ENCODE measurements around the gene JPH3. TPM values are rescaled to one million over a fixed set of nuclear protein-coding genes. Genes with fewer than 3 reads are reported as not detected.

Gene JPH3
- total RNA-seq, 1 experiment from 2014 or later: 32.7 TPM

GRCh38 chr16:87701078-87701460 is 98.8 kb downstream of the JPH3 start:
- Mint-ChIP-seq H3K9me3 (no peaks in the 10 kb centered on the region), H3K27me3 (ENCODE audit: low read depth) (no peaks in the 10 kb centered on the region)
- H3K27ac ChIP-seq (ENCODE audit: insufficient read length, low read depth, low read length): no peak overlapping the region

More at GRCh38 chr16:87701078-87701460, 98.8 kb downstream of the JPH3 start:
- Histone ChIP-seq H2AK5ac (ENCODE audit: insufficient read length, low read length) (no peak overlapping the region), H3K4me2 (ENCODE audit: insufficient read depth, insufficient read length, low read length) (no peak overlapping the region), H3K79me1 (ENCODE audit: insufficient read depth, low read depth, low read length, poor library complexity, severe bottlenecking) (no peaks in the 10 kb centered on the region), H4K8ac (replicated peaks; ENCODE audit: insufficient read length, low read depth, low read length) (no peak overlapping the region), H4K91ac (ENCODE audit: insufficient read length, low read depth, low read length) (no peak overlapping the region), H3K23me2 (ENCODE audit: insufficient read length, low read depth, low read length, poor library complexity, severe bottlenecking) (no peaks in the 10 kb centered on the region), H3K23ac (ENCODE audit: insufficient read length, low read depth, low read length) (no peak overlapping the region), H2BK20ac (ENCODE audit: low read depth, low read length, poor library complexity, severe bottlenecking) (no peak overlapping the region), H3K4ac (ENCODE audit: low read depth, low read length) (no peak overlapping the region), H4K5ac (ENCODE audit: insufficient read length, low read depth, low read length) (no peak overlapping the region), H3K9ac (ENCODE audit: extremely low read depth, insufficient read length, low read length) (no peak overlapping the region), H3K56ac (ENCODE audit: insufficient read length, low read depth, low read length) (no peak overlapping the region), H2BK15ac (ENCODE audit: low read depth, low read length) (no peak overlapping the region), H3K27me3 (ENCODE audit: insufficient read depth, low read length) (no peaks in the 10 kb centered on the region), H3T11ph (ENCODE audit: low read length) (no peak overlapping the region), H2BK120ac (ENCODE audit: low read depth, low read length, poor library complexity, severe bottlenecking) (no peak overlapping the region), H2AFZ (ENCODE audit: low read length) (no peak overlapping the region), H3K9me3 (ENCODE audit: control insufficient read depth, low read depth, low read length) (no peaks in the 10 kb centered on the region), H4K20me1 (ENCODE audit: control insufficient read depth, insufficient read depth, insufficient read length) (no peaks in the 10 kb centered on the region), H3K79me2 (ENCODE audit: insufficient read depth, low read length) (no peaks in the 10 kb centered on the region), H3K14ac (ENCODE audit: insufficient read depth, low read length) (no peak overlapping the region), H2BK12ac (ENCODE audit: insufficient read length, low read depth, low read length) (no peak overlapping the region), H3K4me1 (ENCODE audit: insufficient read depth, low read length) (no peaks in the 10 kb centered on the region), H2BK5ac (ENCODE audit: insufficient read length, low read length) (no peak overlapping the region), H3K18ac (ENCODE audit: insufficient read length, low read depth, low read length) (no peak overlapping the region)
- DNase-seq: no peak
- TF ChIP-seq, protein P1, sequence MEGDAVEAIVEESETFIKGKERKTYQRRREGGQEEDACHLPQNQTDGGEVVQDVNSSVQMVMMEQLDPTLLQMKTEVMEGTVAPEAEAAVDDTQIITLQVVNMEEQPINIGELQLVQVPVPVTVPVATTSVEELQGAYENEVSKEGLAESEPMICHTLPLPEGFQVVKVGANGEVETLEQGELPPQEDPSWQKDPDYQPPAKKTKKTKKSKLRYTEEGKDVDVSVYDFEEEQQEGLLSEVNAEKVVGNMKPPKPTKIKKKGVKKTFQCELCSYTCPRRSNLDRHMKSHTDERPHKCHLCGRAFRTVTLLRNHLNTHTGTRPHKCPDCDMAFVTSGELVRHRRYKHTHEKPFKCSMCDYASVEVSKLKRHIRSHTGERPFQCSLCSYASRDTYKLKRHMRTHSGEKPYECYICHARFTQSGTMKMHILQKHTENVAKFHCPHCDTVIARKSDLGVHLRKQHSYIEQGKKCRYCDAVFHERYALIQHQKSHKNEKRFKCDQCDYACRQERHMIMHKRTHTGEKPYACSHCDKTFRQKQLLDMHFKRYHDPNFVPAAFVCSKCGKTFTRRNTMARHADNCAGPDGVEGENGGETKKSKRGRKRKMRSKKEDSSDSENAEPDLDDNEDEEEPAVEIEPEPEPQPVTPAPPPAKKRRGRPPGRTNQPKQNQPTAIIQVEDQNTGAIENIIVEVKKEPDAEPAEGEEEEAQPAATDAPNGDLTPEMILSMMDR (conservative IDR thresholded peaks at IDR 0.05): no peak
- Mint-ChIP-seq H3K4me3 (no peak overlapping the region), H3K4me1 (peaks cover 3 to 11% of the 10 kb centered on the region in 2 experiments), H3K36me3 (ENCODE audit: insufficient read depth in 1 of 3, low read depth in 3 of 3) (peaks cover 9 to 67% (median 58%) of the 10 kb centered on the region in 3 experiments; a peak in 6 of 7 replicates), H3K27ac (no peak overlapping the region; a peak in 1 of 7 replicates)
- no CpG with 5 or more reads among the region's 11 CpGs for WGBS (ENCODE audit: extremely low coverage, insufficient read length, low lambda C conversion rate)

Measured in H9 (cell line).